Stimulated activated CD8-positive, alpha-beta memory T cell treated with anti-CD3 and anti-CD28 coated beads, Interleukin-7, amount 100 ng/mL, for 48 hours (primary cell): Measurements from ENCODE around the gene HAUS5.
"Not testable (repeated sequence)": the region's sequence is repeated elsewhere in the genome, so short reads cannot be mapped to it uniquely, and the experiment has no call there.

ENCODE experiments used
- DNase-seq, 2 donors: peaks; one replicate each; pipeline ENCODE4 v3.0.0-alpha.2; 2020; ENCODE audit warnings: low read depth in 1 of 2; ENCODE audit errors: extremely low read depth in 1 of 2

Gene HAUS5

DNA sequence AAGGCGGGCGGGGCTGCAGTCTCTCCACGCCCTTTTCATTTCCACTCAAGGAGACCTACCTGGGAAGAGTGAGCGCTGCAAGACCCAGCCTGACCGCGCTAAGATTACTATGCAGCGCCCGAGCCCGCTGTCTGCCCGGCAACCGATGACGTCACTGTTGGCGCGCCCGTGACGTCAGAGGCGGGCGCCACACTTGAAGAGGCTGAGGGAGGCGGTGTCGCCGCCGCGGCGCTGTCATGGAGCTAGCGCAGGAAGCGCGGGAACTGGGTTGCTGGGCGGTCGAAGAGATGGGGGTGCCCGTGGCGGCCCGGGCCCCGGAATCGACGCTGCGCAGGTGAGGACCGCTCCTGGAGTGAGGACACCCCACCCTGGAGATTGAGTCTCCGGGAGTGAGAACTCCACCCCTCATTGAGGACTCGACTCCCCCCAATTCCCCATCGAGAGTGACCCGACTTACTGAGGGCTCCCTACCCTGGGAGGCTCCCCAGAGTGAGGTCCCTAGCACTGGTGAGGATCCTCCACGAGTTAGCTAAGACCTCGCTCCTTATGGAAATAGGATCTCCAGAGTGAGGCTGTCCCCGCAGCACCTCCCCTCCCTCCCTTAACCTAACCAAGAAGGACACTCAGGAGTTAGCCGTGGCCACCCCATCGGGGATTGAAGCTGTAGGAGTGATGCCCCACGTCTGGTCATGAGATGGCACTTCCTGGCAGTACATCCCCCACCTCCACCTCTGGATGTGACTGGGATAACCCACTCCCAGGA, at the start of gene HAUS5:
Gene HAUS5, plus strand, starts transcription at position 177 of the 763 bp plus-strand sequence. Its CDS starts 60 bp downstream, at position 237.
- peak; percentile 88 to 95 for DNase-seq

GRCh38 chr19:35562776-35563175, 49.8 kb upstream of the HAUS5 start:
- DNase-seq = no peak

- DNase-seq = no peak
Measured at GRCh38 chr19:35563207-35563829, 49.2 kb upstream of the HAUS5 start, which contains the start of gene ATP4A. Gene ATP4A, minus strand, starts transcription at chr19:35563658. Its CDS starts 29 bp downstream, at chr19:35563629.

- DNase-seq = no peak
Measured at GRCh38 chr19:35565016-35565856, 47.3 kb upstream of the HAUS5 start.

DNA sequence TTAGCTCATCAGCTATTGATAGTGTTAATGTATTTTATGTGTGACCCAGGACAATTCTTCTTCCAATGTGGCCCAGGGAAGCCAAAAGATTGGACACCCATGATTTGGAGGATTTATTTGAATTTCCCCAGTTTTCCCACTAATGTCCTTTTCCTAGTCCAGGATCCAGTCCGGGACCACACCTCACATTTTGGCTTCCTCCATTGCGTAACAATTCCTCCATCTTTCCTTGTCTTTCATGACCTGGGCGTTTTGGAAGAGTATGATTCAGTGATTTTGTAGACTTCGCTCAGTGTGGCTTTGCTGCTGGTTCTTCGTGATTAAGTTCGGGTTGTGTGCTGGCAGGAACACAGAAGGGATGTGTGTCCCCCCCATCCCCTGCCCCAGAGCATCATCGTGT, 45.8 kb upstream of the HAUS5 start:
- no peak for DNase-seq

GRCh38 chr19:35569281-35569781, 43.2 kb upstream of the HAUS5 start:
- DNase-seq = no peak

DNA sequence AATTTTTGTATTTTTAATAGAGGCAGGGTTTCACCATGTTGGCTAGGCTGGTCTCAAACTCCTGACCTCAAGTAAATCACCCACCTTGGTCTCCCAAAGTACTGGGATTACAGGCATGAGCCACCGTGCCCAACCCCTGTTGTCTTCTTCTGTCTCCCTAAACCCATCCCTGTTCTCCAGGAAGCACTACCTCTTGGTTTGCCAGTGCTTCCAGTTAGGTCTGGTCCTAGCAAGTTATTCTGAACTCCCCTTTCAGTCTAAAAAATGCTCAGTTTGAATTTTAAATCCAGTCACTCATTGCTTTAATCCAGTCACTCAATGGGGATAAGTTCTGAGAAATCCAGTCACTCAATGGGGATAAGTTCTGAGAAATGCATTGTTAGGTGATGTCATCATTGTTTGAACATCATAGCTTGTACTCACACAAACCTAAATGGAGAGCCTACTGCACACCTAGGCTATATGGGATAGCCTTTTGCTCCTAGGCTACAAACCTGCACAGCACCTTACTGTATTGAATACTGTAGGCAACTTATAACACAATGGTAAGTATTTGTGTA, 41.0 kb upstream of the HAUS5 start:
- no peak for DNase-seq

DNA sequence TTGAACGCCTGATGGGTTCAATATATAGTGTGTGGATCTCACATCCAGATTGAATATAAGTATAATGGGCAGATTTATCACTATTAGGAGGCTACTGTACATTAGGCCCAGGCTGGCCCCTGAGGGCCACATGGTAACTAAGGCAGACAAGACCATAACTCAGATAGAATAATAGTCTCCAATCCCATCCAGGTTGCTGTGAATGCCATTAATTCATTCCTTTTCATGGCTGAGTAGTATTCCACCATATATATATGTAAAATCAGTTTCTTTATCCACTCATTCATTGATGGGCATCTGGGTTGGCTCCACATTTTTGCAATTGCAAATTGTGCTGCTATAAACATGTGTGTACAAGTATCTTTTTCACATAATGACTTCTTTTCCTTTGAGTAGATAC, 34.6 kb upstream of the HAUS5 start:
- no peak for DNase-seq

DNA sequence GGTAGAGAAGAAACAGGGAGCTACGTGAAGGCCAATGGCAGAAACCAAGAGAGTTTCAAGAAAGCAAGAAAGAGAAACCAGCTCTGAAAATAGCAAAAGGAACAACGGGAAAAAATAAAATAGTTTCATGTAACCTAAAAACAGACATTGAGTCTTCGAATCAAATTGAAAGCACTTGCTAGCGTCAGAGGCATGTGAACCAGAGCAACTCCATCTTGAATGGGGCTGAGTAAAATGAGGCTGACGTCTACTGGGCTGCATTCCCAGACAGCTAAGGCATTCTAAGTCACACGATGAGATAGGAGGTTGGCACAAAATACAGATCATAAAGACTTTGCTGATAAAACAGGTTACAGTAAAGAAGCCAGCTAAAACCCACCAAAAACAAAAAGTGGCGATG, 33.8 kb upstream of the HAUS5 start:
- no peak for DNase-seq

DNA sequence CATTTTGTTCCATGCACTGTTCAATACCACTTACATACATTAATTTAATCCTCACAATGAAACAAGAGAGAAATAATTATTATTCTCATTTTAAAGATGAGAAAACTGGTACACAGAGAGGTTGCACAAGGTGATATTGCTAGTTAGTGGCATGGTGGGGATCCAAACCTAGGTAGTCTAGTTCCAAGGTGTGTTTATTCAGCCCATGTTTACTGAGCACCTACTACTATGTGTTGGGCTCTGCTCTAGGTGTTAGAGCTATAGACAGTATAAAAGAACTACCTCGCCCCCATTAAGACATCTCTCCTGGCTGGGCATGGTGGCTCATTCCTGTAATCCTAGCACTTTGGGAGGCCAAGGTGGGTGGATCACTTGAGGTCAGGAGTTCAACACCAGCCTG, 29.8 kb upstream of the HAUS5 start:
- DNase-seq = no peak

- DNase-seq = peak in 1 of 2 donors; percentile 28
Measured at GRCh38 chr19:35585848-35586247, 26.7 kb upstream of the HAUS5 start, which contains the start of gene PMIS2. Gene PMIS2, plus strand, starts transcription at chr19:35586173. Its CDS starts 87 bp downstream, at chr19:35586260.

GRCh38 chr19:35587321-35587720, 25.2 kb upstream of the HAUS5 start:
- no peak for DNase-seq

GRCh38 chr19:35590875-35591274, 21.7 kb upstream of the HAUS5 start:
- DNase-seq = no peak

- no peak for DNase-seq
Measured at GRCh38 chr19:35592226-35592625, 20.3 kb upstream of the HAUS5 start.

DNA sequence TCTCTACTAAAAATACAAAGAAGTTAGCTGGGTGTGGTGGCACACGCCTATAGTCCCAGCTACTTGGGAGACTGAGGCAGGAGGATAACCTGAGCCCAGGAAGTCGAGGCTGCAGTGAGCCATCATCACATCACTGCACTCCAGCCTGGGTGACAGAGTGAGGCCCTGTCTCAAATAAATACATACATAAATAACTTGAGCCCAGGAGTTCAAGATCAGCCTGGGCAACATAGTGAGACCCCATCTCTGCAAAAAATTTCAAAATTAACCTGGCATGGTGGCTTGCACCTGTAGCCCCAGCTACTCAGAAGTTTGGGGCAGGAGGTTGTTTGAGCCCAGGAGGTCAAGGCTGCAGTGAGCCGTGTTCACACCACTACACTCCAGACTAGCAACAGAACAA, 17.5 kb upstream of the HAUS5 start:
- not testable (repeated sequence) for DNase-seq

- no peak for DNase-seq
Measured at GRCh38 chr19:35595928-35596327, 16.6 kb upstream of the HAUS5 start.

DNA sequence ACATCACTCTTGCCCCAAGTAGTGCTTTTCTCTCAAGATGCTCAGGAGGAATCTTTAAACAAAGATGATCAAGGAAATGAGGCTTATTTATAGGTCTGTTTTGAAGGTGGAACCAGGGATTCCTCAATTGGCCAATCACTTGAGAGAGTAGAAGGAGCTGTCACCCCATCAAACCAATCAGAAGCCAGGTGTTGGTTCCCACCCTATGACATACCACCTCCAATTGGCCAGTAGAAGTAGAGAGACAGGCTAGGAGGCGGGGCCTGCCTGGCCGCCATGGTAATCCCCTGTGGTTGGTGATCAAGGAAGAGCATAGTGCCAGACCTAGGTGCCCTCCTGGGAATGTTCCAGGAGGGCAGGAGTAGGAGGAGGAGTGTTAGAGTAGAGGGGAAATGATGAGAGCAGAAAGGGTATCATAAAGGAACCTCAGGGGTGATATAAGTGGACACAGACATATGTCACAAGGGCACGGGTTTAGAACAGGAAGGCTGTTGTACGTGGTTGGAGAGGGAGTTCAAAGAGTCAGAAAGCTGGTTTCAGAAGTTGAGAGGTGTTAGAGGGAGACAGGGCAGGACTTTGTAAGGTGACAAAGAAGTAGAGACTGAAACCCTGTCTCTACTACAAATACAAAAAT, 16.1 kb upstream of the HAUS5 start:
- DNase-seq = no peak

- no peak for DNase-seq
Measured at GRCh38 chr19:35601971-35602370, 10.6 kb upstream of the HAUS5 start.

GRCh38 chr19:35604436-35604835, 8.1 kb upstream of the HAUS5 start:
- DNase-seq = not testable (repeated sequence)

DNA sequence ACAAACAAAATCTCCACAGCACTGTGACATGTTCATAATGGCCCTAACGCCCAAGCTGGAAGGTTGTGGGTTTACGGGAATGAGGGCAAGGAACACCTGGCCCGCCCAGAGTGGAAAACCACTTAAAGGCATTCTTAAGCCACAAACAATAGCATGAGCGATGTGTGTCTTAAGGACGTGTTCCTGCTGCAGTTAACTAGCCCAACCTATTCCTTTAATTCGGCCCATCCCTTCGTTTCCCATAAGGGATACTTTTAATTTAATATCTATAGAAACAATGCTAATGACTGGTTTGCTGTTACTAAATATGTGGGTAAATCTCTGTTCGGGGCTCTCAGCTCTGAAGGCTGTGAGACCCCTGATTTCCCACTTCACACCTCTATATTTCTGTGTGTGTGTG, 5.4 kb upstream of the HAUS5 start:
- DNase-seq = not testable (repeated sequence)
